Right atrium auricular region (tissue), 2 donors: ENCODE results near the gene IL32. TPM values are rescaled to one million over a fixed set of nuclear protein-coding genes. Genes with fewer than 3 reads are reported as not detected.

ENCODE experiments used
- DNase-seq: peaks from one replicate; pipeline ENCODE4 v3.0.0-alpha.2; 2019; ENCODE audit warnings: low spot score
- H3K27ac ChIP-seq, 2 donors: fragments of 200-600 bp; sonication (generic); 1 replicate in 1 of 2; 2 replicates in 1 of 2; pipeline ENCODE4 v1.5.1; 2016 to 2019
- H3K27me3 ChIP-seq, 2 donors: fragments of 200-600 bp; sonication (generic); one replicate each; pipeline versions ENCODE4 v1.5.1 to v1.6.0; 2017 to 2019
- H3K36me3 ChIP-seq: fragments of 200-600 bp; sonication (generic); one replicate; pipeline ENCODE4 v1.5.1; 2016
- H3K4me1 ChIP-seq, 2 donors: fragments of 200-600 bp; sonication (generic); one replicate each; pipeline versions ENCODE4 v1.5.1 to v1.6.0; 2017 to 2019
- H3K4me3 ChIP-seq, 2 donors: fragments of 200-600 bp; sonication (generic); 1 replicate in 1 of 2; 2 replicates in 1 of 2; pipeline ENCODE4 v1.5.1; 2017 to 2019; ENCODE audit warnings: mild to moderate bottlenecking in 1 of 2, moderate library complexity in 1 of 2
- H3K9me3 ChIP-seq, 2 donors: fragments of 200-600 bp; sonication (generic); one replicate each; pipeline ENCODE4 v1.5.1; 2019
- total RNA-seq, 2 donors: library from RNA; depleted of rRNA; stranded (reverse); fragments of >200 nt; gene quantifications; one replicate each; pipeline ENCODE4 v1.1.0, GENCODE V29; 2016
- TF ChIP-seq, protein P1 (sequence below), 2 donors: fragments of 200-600 bp; sonication (generic); IDR thresholded peaks; one replicate each; pipeline ENCODE4 v1.5.1; 2019; ENCODE audit warnings: antibody characterized with exemption in 2 of 2

IL32 gene
- total RNA-seq, 2 donors from 2014 or later, result 52.9 to 56.0 TPM

DNA sequence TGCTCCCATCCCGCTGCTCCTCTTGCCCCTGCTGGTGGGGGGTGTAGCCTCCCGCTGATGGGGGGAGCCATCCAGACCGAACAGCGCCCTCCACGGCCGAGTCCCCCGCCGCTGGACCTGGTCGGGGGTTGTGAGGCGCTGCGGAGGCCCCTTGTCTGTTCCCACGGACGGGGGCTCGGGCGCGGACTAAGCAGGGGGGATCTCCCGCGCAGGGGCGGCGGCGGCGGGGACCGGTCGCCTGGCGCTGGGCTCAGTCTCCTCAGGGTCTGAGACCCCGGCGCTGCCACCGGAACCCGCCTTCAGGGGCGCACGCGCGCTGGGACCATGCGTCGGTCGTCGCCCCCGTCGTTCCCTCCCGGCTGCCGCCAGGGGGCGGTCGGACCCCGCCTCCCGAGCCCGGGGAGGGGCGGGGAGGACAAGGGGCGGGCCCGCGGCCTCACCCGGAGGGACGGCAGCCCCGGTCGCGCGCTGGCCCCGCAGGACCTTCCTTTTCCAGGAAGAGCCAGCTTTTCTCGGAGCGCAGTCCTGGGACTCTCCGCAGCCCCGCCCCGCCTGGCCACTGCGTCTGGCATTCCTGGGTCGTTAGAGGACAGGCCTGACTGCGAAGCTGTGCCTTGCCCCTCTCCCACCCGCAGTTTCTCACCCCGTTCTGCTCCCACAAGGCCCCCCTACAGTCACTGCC lies 6.3 kb upstream of the IL32 start:
- no peaks in the 10 kb centered on the region for H3K27me3 ChIP-seq
- peak overlapping the region; percentile 68 to 95 for H3K4me3 ChIP-seq
- H3K27ac ChIP-seq, result peak overlapping the region; percentile 77 to 83
- TF ChIP-seq, protein P1, sequence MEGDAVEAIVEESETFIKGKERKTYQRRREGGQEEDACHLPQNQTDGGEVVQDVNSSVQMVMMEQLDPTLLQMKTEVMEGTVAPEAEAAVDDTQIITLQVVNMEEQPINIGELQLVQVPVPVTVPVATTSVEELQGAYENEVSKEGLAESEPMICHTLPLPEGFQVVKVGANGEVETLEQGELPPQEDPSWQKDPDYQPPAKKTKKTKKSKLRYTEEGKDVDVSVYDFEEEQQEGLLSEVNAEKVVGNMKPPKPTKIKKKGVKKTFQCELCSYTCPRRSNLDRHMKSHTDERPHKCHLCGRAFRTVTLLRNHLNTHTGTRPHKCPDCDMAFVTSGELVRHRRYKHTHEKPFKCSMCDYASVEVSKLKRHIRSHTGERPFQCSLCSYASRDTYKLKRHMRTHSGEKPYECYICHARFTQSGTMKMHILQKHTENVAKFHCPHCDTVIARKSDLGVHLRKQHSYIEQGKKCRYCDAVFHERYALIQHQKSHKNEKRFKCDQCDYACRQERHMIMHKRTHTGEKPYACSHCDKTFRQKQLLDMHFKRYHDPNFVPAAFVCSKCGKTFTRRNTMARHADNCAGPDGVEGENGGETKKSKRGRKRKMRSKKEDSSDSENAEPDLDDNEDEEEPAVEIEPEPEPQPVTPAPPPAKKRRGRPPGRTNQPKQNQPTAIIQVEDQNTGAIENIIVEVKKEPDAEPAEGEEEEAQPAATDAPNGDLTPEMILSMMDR (IDR thresholded peaks at IDR 0.05), result peak; percentile 97 to 98
- H3K36me3 ChIP-seq, result no peaks in the 10 kb centered on the region
- H3K4me1 ChIP-seq, result peaks cover 0 to 21% of the 10 kb centered on the region in 2 donors
- no peaks in the 10 kb centered on the region for H3K9me3 ChIP-seq
- DNase-seq, result peak; percentile 89

GRCh38 chr16:3059723-3060242 lies 5.7 kb upstream of the IL32 start:
- no peak for DNase-seq
- Histone ChIP-seq H3K9me3 (no peaks in the 10 kb centered on the region), H3K27ac (peak overlapping the region; percentile 77 to 83), H3K4me3 (peak overlapping the region; percentile 68 to 95), H3K27me3 (no peaks in the 10 kb centered on the region), H3K4me1 (peaks cover 0 to 26% of the 10 kb centered on the region in 2 donors), H3K36me3 (no peaks in the 10 kb centered on the region)
- TF ChIP-seq, protein P1 (IDR thresholded peaks at IDR 0.05), result no peak

- Histone ChIP-seq H3K36me3 (no peaks in the 10 kb centered on the region), H3K9me3 (no peaks in the 10 kb centered on the region), H3K27me3 (no peaks in the 10 kb centered on the region), H3K27ac (no peak overlapping the region), H3K4me3 (no peak overlapping the region), H3K4me1 (peaks cover 0 to 28% of the 10 kb centered on the region in 2 donors)
- DNase-seq, result no peak
- TF ChIP-seq, protein P1 (IDR thresholded peaks at IDR 0.05), result no peak
Observed at GRCh38 chr16:3060339-3061127, 4.9 kb upstream of the IL32 start.

- no peak overlapping the region for H3K4me3 ChIP-seq
- H3K36me3 ChIP-seq, result no peaks in the 10 kb centered on the region
- H3K9me3 ChIP-seq, result no peaks in the 10 kb centered on the region
- H3K4me1 ChIP-seq, result peaks cover 0 to 41% of the 10 kb centered on the region in 2 donors
- TF ChIP-seq, protein P1 (IDR thresholded peaks at IDR 0.05), result no peak
- H3K27me3 ChIP-seq, result no peaks in the 10 kb centered on the region
- DNase-seq, result no peak
- no peak overlapping the region for H3K27ac ChIP-seq
Observed at GRCh38 chr16:3062553-3062952, 2.9 kb upstream of the IL32 start.

DNA sequence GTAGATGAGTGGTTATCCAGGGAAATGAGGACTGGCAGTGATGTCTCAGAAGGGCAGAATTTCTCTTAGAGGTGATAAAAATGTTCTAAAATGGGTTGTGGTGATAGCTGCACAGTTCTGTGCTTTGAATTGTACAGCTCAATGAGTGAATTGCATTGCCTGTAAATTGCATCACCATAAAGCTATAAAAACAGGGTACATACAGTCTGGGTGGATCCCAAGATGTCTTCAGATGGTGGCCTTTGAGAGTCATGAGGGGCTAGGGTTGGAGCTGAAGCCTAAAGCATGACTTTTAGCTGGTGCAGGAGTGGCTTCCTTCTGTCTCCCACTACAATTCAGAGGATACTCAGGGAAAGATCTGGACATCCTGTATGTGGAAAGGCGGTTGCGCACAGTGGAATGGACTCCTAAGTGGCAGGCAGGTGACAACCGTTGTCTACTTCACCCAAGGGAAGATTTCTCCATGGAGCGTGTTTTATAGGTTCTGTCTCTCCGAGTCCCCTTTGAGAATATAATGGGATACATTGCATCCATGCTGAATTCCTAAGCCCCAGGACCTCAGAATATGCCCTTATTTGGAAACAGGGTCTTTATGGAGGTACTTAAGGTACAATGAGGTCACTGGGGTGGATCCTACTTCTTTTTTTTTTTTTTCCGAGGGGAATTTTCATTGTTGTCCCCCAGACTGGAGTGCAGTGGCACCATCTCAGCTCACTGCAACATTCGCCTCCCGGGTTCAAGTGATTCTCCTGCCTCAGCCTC lies 1.6 kb upstream of the IL32 start:
- H3K4me3 ChIP-seq, result no peak overlapping the region
- H3K27me3 ChIP-seq, result no peaks in the 10 kb centered on the region
- H3K4me1 ChIP-seq, result peaks cover 0 to 36% of the 10 kb centered on the region in 2 donors
- H3K9me3 ChIP-seq, result no peaks in the 10 kb centered on the region
- TF ChIP-seq, protein P1 (IDR thresholded peaks at IDR 0.05), result no peak
- H3K36me3 ChIP-seq, result no peaks in the 10 kb centered on the region
- DNase-seq, result no peak
- no peak overlapping the region for H3K27ac ChIP-seq
